ENCODE data around the gene LGR5. TPM values are rescaled to one million over a fixed set of nuclear protein-coding genes. Genes with fewer than 3 reads are reported as not detected.

The LGR5 gene
- total RNA-seq, 1 donor from 2014 or later: 0.54 TPM

- Mint-ChIP-seq H3K9me3 (peaks cover 5% of the 10 kb centered on the region), H3K4me1 (no peaks in the 10 kb centered on the region), H3K4me3 (no peak overlapping the region), H3K27ac (no peak overlapping the region), H3K36me3 (no peaks in the 10 kb centered on the region), H3K27me3 (ENCODE audit: low read depth) (peaks cover 5% of the 10 kb centered on the region)
- no peak for TF ChIP-seq CTCF (IDR thresholded peaks at IDR 0.05; ENCODE audit: unreplicated experiment)
- DNase-seq (ENCODE audit: low spot score in 2 of 2, unreplicated experiment in 2 of 2): no peak
Measured at GRCh38 chr12:71591601-71592000, 152.0 kb downstream of the LGR5 start.

GRCh38 chr12:71592841-71593240, 153.2 kb downstream of the LGR5 start:
- Mint-ChIP-seq H3K27ac (no peak overlapping the region), H3K27me3 (ENCODE audit: low read depth) (peaks cover 5% of the 10 kb centered on the region), H3K4me1 (no peaks in the 10 kb centered on the region), H3K4me3 (no peak overlapping the region), H3K36me3 (no peaks in the 10 kb centered on the region), H3K9me3 (peaks cover under 1% of the 10 kb centered on the region)
- DNase-seq (ENCODE audit: low spot score in 2 of 2, unreplicated experiment in 2 of 2): no peak
- no peak for TF ChIP-seq CTCF (IDR thresholded peaks at IDR 0.05; ENCODE audit: unreplicated experiment)

GRCh38 chr12:71594214-71594948, 154.8 kb downstream of the LGR5 start:
- Mint-ChIP-seq H3K4me3 (no peak overlapping the region), H3K27me3 (ENCODE audit: low read depth) (peaks cover 12% of the 10 kb centered on the region), H3K9me3 (no peaks in the 10 kb centered on the region), H3K36me3 (no peaks in the 10 kb centered on the region), H3K27ac (no peak overlapping the region), H3K4me1 (no peaks in the 10 kb centered on the region)
- DNase-seq (ENCODE audit: low spot score in 2 of 2, unreplicated experiment in 2 of 2): peak in 1 of 2 experiments; percentile 32
- TF ChIP-seq CTCF (IDR thresholded peaks at IDR 0.05; ENCODE audit: unreplicated experiment): no peak

- H3K27ac Mint-ChIP-seq: no peak overlapping the region
- peaks cover 25% of the 10 kb centered on the region for H3K27me3 Mint-ChIP-seq (ENCODE audit: low read depth)
- no peaks in the 10 kb centered on the region for H3K9me3 Mint-ChIP-seq
- H3K4me1 Mint-ChIP-seq: no peaks in the 10 kb centered on the region
- no peak for DNase-seq (ENCODE audit: low spot score in 2 of 2, unreplicated experiment in 2 of 2)
- H3K36me3 Mint-ChIP-seq: no peaks in the 10 kb centered on the region
- H3K4me3 Mint-ChIP-seq: no peak overlapping the region
- no peak for TF ChIP-seq CTCF (IDR thresholded peaks at IDR 0.05; ENCODE audit: unreplicated experiment)
Measured at GRCh38 chr12:71599210-71599609, 159.6 kb downstream of the LGR5 start.

- no peaks in the 10 kb centered on the region for H3K9me3 Mint-ChIP-seq
- H3K27me3 Mint-ChIP-seq (ENCODE audit: low read depth): peaks cover 20% of the 10 kb centered on the region
- no peak for DNase-seq (ENCODE audit: low spot score in 2 of 2, unreplicated experiment in 2 of 2)
- no peak for TF ChIP-seq CTCF (IDR thresholded peaks at IDR 0.05; ENCODE audit: unreplicated experiment)
- no peak overlapping the region for H3K27ac Mint-ChIP-seq
- H3K4me3 Mint-ChIP-seq: no peak overlapping the region
- H3K36me3 Mint-ChIP-seq: peaks cover 4% of the 10 kb centered on the region
- no peaks in the 10 kb centered on the region for H3K4me1 Mint-ChIP-seq
Measured at GRCh38 chr12:71601546-71601945, 161.9 kb downstream of the LGR5 start.
